ENCODE measurements around the gene TEX53.

The TEX53 gene

GRCh38 chr9:114627553-114627952 is 30.1 kb downstream of the TEX53 start:
- Histone ChIP-seq H3K27ac (ENCODE audit: low read length) (no peak overlapping the region), H4K20me1 (ENCODE audit: insufficient read depth, low read length) (peaks cover 2% of the 10 kb centered on the region; the same call in 1 of the 2 replicates), H3K4me3 (ENCODE audit: low read depth in 1 of 2, low read length in 2 of 2) (no peak overlapping the region), H3K4me2 (ENCODE audit: insufficient read depth, low read length) (no peak overlapping the region), H3K4me1 (ENCODE audit: insufficient read depth, low read length) (no peaks in the 10 kb centered on the region), H3K9me3 (ENCODE audit: insufficient read depth, low read length, severe bottlenecking) (no peaks in the 10 kb centered on the region), H3K36me3 (ENCODE audit: insufficient read depth, low read length) (peaks cover 85% of the 10 kb centered on the region), H3K79me2 (ENCODE audit: insufficient read depth, low read length) (no peaks in the 10 kb centered on the region), H3K27me3 (ENCODE audit: insufficient read depth, low read length, poor library complexity) (no peaks in the 10 kb centered on the region), H3K9ac (ENCODE audit: low read depth, low read length) (no peak overlapping the region), H2AFZ (ENCODE audit: low read depth, low read length) (no peak overlapping the region)
- TF ChIP-seq CTCF (IDR thresholded peaks at IDR 0.05; ENCODE audit: borderline replicate concordance, extremely low read depth, low read length, poor library complexity, severe bottlenecking) (no peak), EZH2 (IDR thresholded peaks at IDR 0.05; ENCODE audit: borderline replicate concordance, low read depth, low read length, severe bottlenecking) (no peak)
- DNase-seq (no peak), ATAC-seq (ENCODE audit: insufficient read depth, low read depth) (no peak)

GRCh38 chr9:114626415-114627020 is 31.1 kb downstream of the TEX53 start:
- peaks cover 85% of the 10 kb centered on the region for H3K36me3 ChIP-seq (ENCODE audit: insufficient read depth, low read length)
- no peak overlapping the region for H3K27ac ChIP-seq (ENCODE audit: low read length)
- no peak for ATAC-seq (ENCODE audit: insufficient read depth, low read depth)

DNA sequence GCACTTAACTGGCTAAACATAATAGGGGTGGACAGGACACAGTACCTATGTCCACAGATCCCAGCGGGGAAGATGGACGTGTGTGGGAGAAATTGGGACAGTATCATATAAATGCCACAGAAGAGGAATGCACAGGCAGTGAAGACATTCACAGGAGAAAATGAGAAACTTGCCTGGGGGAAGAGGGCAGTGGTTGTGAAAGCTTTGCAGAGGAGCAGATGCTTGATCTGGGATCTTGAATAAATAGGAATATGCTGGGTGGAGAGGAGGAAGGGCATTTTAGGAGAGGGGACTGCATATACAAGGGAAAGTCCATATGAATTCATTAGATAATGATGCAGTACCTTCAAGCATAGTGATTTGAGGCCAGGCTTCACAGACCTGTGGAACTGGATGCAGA is 32.9 kb downstream of the TEX53 start:
- Histone ChIP-seq H4K20me1 (ENCODE audit: insufficient read depth, low read length) (peaks cover 2% of the 10 kb centered on the region; the same call in 1 of the 2 replicates), H3K27me3 (ENCODE audit: insufficient read depth, low read length, poor library complexity) (no peaks in the 10 kb centered on the region), H3K27ac (ENCODE audit: low read length) (no peak overlapping the region), H3K4me1 (ENCODE audit: insufficient read depth, low read length) (no peaks in the 10 kb centered on the region), H3K9me3 (ENCODE audit: insufficient read depth, low read length, severe bottlenecking) (no peaks in the 10 kb centered on the region), H3K4me3 (ENCODE audit: low read depth in 1 of 2, low read length in 2 of 2) (no peak overlapping the region), H2AFZ (ENCODE audit: low read depth, low read length) (no peak overlapping the region), H3K36me3 (ENCODE audit: insufficient read depth, low read length) (peaks cover 77% of the 10 kb centered on the region), H3K4me2 (ENCODE audit: insufficient read depth, low read length) (no peak overlapping the region), H3K9ac (ENCODE audit: low read depth, low read length) (no peak overlapping the region), H3K79me2 (ENCODE audit: insufficient read depth, low read length) (peaks cover 18% of the 10 kb centered on the region)
- no peak for TF ChIP-seq EZH2 (IDR thresholded peaks at IDR 0.05; ENCODE audit: borderline replicate concordance, low read depth, low read length, severe bottlenecking)
- TF ChIP-seq CTCF (IDR thresholded peaks at IDR 0.05; ENCODE audit: borderline replicate concordance, extremely low read depth, low read length, poor library complexity, severe bottlenecking) = no peak
- ATAC-seq (ENCODE audit: insufficient read depth, low read depth) = no peak
- no peak for DNase-seq

More at GRCh38 chr9:114626415-114627020, 31.1 kb downstream of the TEX53 start:
- Histone ChIP-seq H3K4me3 (ENCODE audit: low read depth in 1 of 2, low read length in 2 of 2) (no peak overlapping the region), H3K9ac (ENCODE audit: low read depth, low read length) (no peak overlapping the region), H2AFZ (ENCODE audit: low read depth, low read length) (no peak overlapping the region), H3K79me2 (ENCODE audit: insufficient read depth, low read length) (peaks cover 9% of the 10 kb centered on the region), H3K27me3 (ENCODE audit: insufficient read depth, low read length, poor library complexity) (no peaks in the 10 kb centered on the region), H4K20me1 (ENCODE audit: insufficient read depth, low read length) (peaks cover 2% of the 10 kb centered on the region; the same call in 1 of the 2 replicates), H3K4me2 (ENCODE audit: insufficient read depth, low read length) (no peak overlapping the region), H3K4me1 (ENCODE audit: insufficient read depth, low read length) (no peaks in the 10 kb centered on the region), H3K9me3 (ENCODE audit: insufficient read depth, low read length, severe bottlenecking) (no peaks in the 10 kb centered on the region)
- DNase-seq = no peak
- TF ChIP-seq CTCF (IDR thresholded peaks at IDR 0.05; ENCODE audit: borderline replicate concordance, extremely low read depth, low read length, poor library complexity, severe bottlenecking) (no peak), EZH2 (IDR thresholded peaks at IDR 0.05; ENCODE audit: borderline replicate concordance, low read depth, low read length, severe bottlenecking) (no peak)
